Stomach (tissue), 4 donors: ENCODE results near the gene TBC1D5.

ENCODE experiments used
- POLR2A ChIP-seq, 4 donors: fragments of 450-650 bp; IDR thresholded peaks; one replicate each; pipeline ENCODE4 v1.6.1; 2016; ENCODE audit warnings: antibody characterized with exemption in 4 of 4, control low read depth in 2 of 4, mild to moderate bottlenecking in 1 of 4, moderate library complexity in 1 of 4
- TF ChIP-seq, protein P1 (sequence below), 7 experiments: fragments of 450-650 bp in 4 of 7; fragments of 200-600 bp in 3 of 7; sonication (generic) in 3 of 7; IDR thresholded peaks; one replicate each; pipeline ENCODE4 v1.5.1; 2016 to 2019; ENCODE audit warnings: antibody characterized with exemption in 7 of 7, control low read depth in 2 of 7, mild to moderate bottlenecking in 1 of 7

DNA sequence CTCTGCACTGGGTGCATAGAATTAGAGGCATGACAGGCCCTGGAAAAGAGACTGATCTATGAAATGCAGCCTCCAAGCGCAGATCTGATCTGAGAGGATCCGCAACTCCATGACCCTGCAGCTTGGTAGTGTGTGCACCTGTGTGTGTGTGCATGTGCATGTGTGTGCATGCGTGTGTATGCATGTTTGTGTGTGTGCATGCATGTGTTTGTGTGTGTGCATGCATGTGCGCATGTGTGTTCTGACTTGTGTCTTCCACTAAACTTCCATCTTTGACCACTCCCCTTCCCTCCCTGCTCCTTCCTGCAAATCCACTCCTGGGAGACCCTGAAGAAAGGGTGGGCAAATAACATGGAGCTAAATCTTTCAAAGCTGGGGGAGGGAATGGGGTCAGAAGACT is 600.7 kb downstream of the TBC1D5 start:
- TF ChIP-seq, protein P1, sequence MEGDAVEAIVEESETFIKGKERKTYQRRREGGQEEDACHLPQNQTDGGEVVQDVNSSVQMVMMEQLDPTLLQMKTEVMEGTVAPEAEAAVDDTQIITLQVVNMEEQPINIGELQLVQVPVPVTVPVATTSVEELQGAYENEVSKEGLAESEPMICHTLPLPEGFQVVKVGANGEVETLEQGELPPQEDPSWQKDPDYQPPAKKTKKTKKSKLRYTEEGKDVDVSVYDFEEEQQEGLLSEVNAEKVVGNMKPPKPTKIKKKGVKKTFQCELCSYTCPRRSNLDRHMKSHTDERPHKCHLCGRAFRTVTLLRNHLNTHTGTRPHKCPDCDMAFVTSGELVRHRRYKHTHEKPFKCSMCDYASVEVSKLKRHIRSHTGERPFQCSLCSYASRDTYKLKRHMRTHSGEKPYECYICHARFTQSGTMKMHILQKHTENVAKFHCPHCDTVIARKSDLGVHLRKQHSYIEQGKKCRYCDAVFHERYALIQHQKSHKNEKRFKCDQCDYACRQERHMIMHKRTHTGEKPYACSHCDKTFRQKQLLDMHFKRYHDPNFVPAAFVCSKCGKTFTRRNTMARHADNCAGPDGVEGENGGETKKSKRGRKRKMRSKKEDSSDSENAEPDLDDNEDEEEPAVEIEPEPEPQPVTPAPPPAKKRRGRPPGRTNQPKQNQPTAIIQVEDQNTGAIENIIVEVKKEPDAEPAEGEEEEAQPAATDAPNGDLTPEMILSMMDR (IDR thresholded peaks at IDR 0.05) = no peak
- no peak for TF ChIP-seq POLR2A (IDR thresholded peaks at IDR 0.05)
